ENCODE data around the gene RPS28. TPM values are rescaled to one million over a fixed set of nuclear protein-coding genes. Genes with fewer than 3 reads are reported as not detected.
"Not testable (repeated sequence)": the region's sequence is repeated elsewhere in the genome, so short reads cannot be mapped to it uniquely, and the experiment has no call there.

The RPS28 gene
- total and polyA plus RNA-seq, 2 donors, result 1,209 to 1,415 TPM

- 34% methylated on average over 8 of the region's 8 CpGs for WGBS
- H3K4me3 ChIP-seq (ENCODE audit: low read length in 2 of 2), result no peak overlapping the region
- DNase-seq (ENCODE audit: low read depth in 6 of 9, low spot score in 9 of 9), result no peak
- H3K27ac ChIP-seq (ENCODE audit: low read depth in 1 of 2, low read length in 1 of 2), result no peak overlapping the region
- peaks cover 4 to 8% of the 10 kb centered on the region in 2 donors for H3K4me1 ChIP-seq (ENCODE audit: control insufficient read depth in 2 of 2, insufficient read depth in 2 of 2, low read length in 2 of 2)
- H3K27me3 ChIP-seq (ENCODE audit: control insufficient read depth in 2 of 2, insufficient read depth in 1 of 2, low read length in 1 of 2), result peaks cover 52 to 92% of the 10 kb centered on the region in 2 donors
- H3K36me3 ChIP-seq (ENCODE audit: control insufficient read depth in 2 of 2, insufficient read depth in 2 of 2, low read length in 1 of 2), result no peaks in the 10 kb centered on the region
- peaks cover 0 to 4% of the 10 kb centered on the region in 2 donors for H3K9me3 ChIP-seq (ENCODE audit: control insufficient read depth in 2 of 2, insufficient read depth in 1 of 2, low read length in 1 of 2)
Measured at GRCh38 chr19:8336660-8337059, 15.4 kb downstream of the RPS28 start.

GRCh38 chr19:8337728-8338127 lies 16.4 kb downstream of the RPS28 start:
- no peak overlapping the region for H3K4me3 ChIP-seq (ENCODE audit: low read length in 2 of 2)
- H3K9me3 ChIP-seq (ENCODE audit: control insufficient read depth in 2 of 2, insufficient read depth in 1 of 2, low read length in 1 of 2), result peaks cover 0 to 6% of the 10 kb centered on the region in 2 donors
- H3K27me3 ChIP-seq (ENCODE audit: control insufficient read depth in 2 of 2, insufficient read depth in 1 of 2, low read length in 1 of 2), result peaks cover 60 to 93% of the 10 kb centered on the region in 2 donors
- H3K36me3 ChIP-seq (ENCODE audit: control insufficient read depth in 2 of 2, insufficient read depth in 2 of 2, low read length in 1 of 2), result no peaks in the 10 kb centered on the region
- 88% methylated on average over 7 of the region's 7 CpGs for WGBS
- no peak for DNase-seq (ENCODE audit: low read depth in 6 of 9, low spot score in 9 of 9)
- peaks cover 4 to 10% of the 10 kb centered on the region in 2 donors for H3K4me1 ChIP-seq (ENCODE audit: control insufficient read depth in 2 of 2, insufficient read depth in 2 of 2, low read length in 2 of 2)
- no peak overlapping the region for H3K27ac ChIP-seq (ENCODE audit: low read depth in 1 of 2, low read length in 1 of 2)

GRCh38 chr19:8338835-8339234 lies 17.5 kb downstream of the RPS28 start:
- Histone ChIP-seq H3K27me3 (ENCODE audit: control insufficient read depth in 2 of 2, insufficient read depth in 1 of 2, low read length in 1 of 2) (peaks cover 59 to 93% of the 10 kb centered on the region in 2 donors), H3K9me3 (ENCODE audit: control insufficient read depth in 2 of 2, insufficient read depth in 1 of 2, low read length in 1 of 2) (peaks cover 0 to 7% of the 10 kb centered on the region in 2 donors), H3K27ac (ENCODE audit: low read depth in 1 of 2, low read length in 1 of 2) (no peak overlapping the region), H3K4me3 (ENCODE audit: low read length in 2 of 2) (no peak overlapping the region), H3K36me3 (ENCODE audit: control insufficient read depth in 2 of 2, insufficient read depth in 2 of 2, low read length in 1 of 2) (no peaks in the 10 kb centered on the region), H3K4me1 (ENCODE audit: control insufficient read depth in 2 of 2, insufficient read depth in 2 of 2, low read length in 2 of 2) (peaks cover 8 to 17% of the 10 kb centered on the region in 2 donors)
- DNase-seq (ENCODE audit: low read depth in 6 of 9, low spot score in 9 of 9), result no peak
- WGBS, result 87% methylated on average over 6 of the region's 6 CpGs

- Histone ChIP-seq H3K36me3 (ENCODE audit: control insufficient read depth in 2 of 2, insufficient read depth in 2 of 2, low read length in 1 of 2) (no peaks in the 10 kb centered on the region), H3K27ac (ENCODE audit: low read depth in 1 of 2, low read length in 1 of 2) (no peak overlapping the region), H3K4me3 (ENCODE audit: low read length in 2 of 2) (no peak overlapping the region), H3K9me3 (ENCODE audit: control insufficient read depth in 2 of 2, insufficient read depth in 1 of 2, low read length in 1 of 2) (peaks cover 0 to 7% of the 10 kb centered on the region in 2 donors), H3K27me3 (ENCODE audit: control insufficient read depth in 2 of 2, insufficient read depth in 1 of 2, low read length in 1 of 2) (peaks cover 50 to 96% of the 10 kb centered on the region in 2 donors), H3K4me1 (ENCODE audit: control insufficient read depth in 2 of 2, insufficient read depth in 2 of 2, low read length in 2 of 2) (peaks cover 3 to 17% of the 10 kb centered on the region in 2 donors)
- 23% methylated on average over 15 of the region's 15 CpGs for WGBS
- DNase-seq (ENCODE audit: low read depth in 6 of 9, low spot score in 9 of 9), result no peak
Measured at GRCh38 chr19:8340341-8341096, 19.2 kb downstream of the RPS28 start.

- peaks cover 41 to 86% of the 10 kb centered on the region in 2 donors for H3K27me3 ChIP-seq (ENCODE audit: control insufficient read depth in 2 of 2, insufficient read depth in 1 of 2, low read length in 1 of 2)
- H3K4me1 ChIP-seq (ENCODE audit: control insufficient read depth in 2 of 2, insufficient read depth in 2 of 2, low read length in 2 of 2); DNase-seq (ENCODE audit: low read depth in 6 of 9, low spot score in 9 of 9); H3K27ac ChIP-seq (ENCODE audit: low read depth in 1 of 2, low read length in 1 of 2); H3K9me3 ChIP-seq (ENCODE audit: control insufficient read depth in 2 of 2, insufficient read depth in 1 of 2, low read length in 1 of 2); H3K36me3 ChIP-seq (ENCODE audit: control insufficient read depth in 2 of 2, insufficient read depth in 2 of 2, low read length in 1 of 2); H3K4me3 ChIP-seq (ENCODE audit: low read length in 2 of 2): not testable (repeated sequence)
- WGBS, result 95% methylated on average over 4 of the region's 4 CpGs
Measured at GRCh38 chr19:8341504-8341903, 20.2 kb downstream of the RPS28 start.

GRCh38 chr19:8342316-8342683 lies 21.0 kb downstream of the RPS28 start:
- peaks cover 38 to 79% of the 10 kb centered on the region in 2 donors for H3K27me3 ChIP-seq (ENCODE audit: control insufficient read depth in 2 of 2, insufficient read depth in 1 of 2, low read length in 1 of 2)
- 27% methylated on average over 14 of the region's 14 CpGs for WGBS
- peaks cover 3 to 9% of the 10 kb centered on the region in 2 donors for H3K4me1 ChIP-seq (ENCODE audit: control insufficient read depth in 2 of 2, insufficient read depth in 2 of 2, low read length in 2 of 2)

GRCh38 chr19:8342684-8343482 lies 21.6 kb downstream of the RPS28 start, which contains the start of gene KANK3:
Gene KANK3, minus strand, starts transcription at chr19:8343262. Its CDS starts 5,434 bp downstream, at chr19:8337828.
- H3K4me3 ChIP-seq (ENCODE audit: low read length in 2 of 2), result peak within 1 kb of the TSS; percentile 33 to 40
- DNase-seq (ENCODE audit: low read depth in 6 of 9, low spot score in 9 of 9), result peak in 8 of 9 donors; percentile 50 to 90 (median 69)
- H3K27me3 ChIP-seq (ENCODE audit: control insufficient read depth in 2 of 2, insufficient read depth in 1 of 2, low read length in 1 of 2), result peaks cover 38 to 73% of the 10 kb centered on the region in 2 donors
- WGBS, result 2% methylated on average over 65 of the region's 65 CpGs
- peak within 1 kb of the TSS; percentile 26 to 31 for H3K27ac ChIP-seq (ENCODE audit: low read depth in 1 of 2, low read length in 1 of 2)
- peaks cover 3 to 9% of the 10 kb centered on the region in 2 donors for H3K4me1 ChIP-seq (ENCODE audit: control insufficient read depth in 2 of 2, insufficient read depth in 2 of 2, low read length in 2 of 2)
- peaks cover 0 to 7% of the 10 kb centered on the region in 2 donors for H3K9me3 ChIP-seq (ENCODE audit: control insufficient read depth in 2 of 2, insufficient read depth in 1 of 2, low read length in 1 of 2)
- no peaks in the 10 kb centered on the region for H3K36me3 ChIP-seq (ENCODE audit: control insufficient read depth in 2 of 2, insufficient read depth in 2 of 2, low read length in 1 of 2)

More at GRCh38 chr19:8342316-8342683, 21.0 kb downstream of the RPS28 start:
- no peak for DNase-seq (ENCODE audit: low read depth in 6 of 9, low spot score in 9 of 9)
- Histone ChIP-seq H3K36me3 (ENCODE audit: control insufficient read depth in 2 of 2, insufficient read depth in 2 of 2, low read length in 1 of 2) (no peaks in the 10 kb centered on the region), H3K9me3 (ENCODE audit: control insufficient read depth in 2 of 2, insufficient read depth in 1 of 2, low read length in 1 of 2) (peaks cover 0 to 7% of the 10 kb centered on the region in 2 donors), H3K27ac (ENCODE audit: low read depth in 1 of 2, low read length in 1 of 2) (no peak overlapping the region), H3K4me3 (ENCODE audit: low read length in 2 of 2) (no peak overlapping the region)

- Histone ChIP-seq H3K27ac (ENCODE audit: low read depth in 1 of 2, low read length in 1 of 2) (no peak overlapping the region), H3K27me3 (ENCODE audit: control insufficient read depth in 2 of 2, insufficient read depth in 1 of 2, low read length in 1 of 2) (peaks cover 38 to 67% of the 10 kb centered on the region in 2 donors), H3K9me3 (ENCODE audit: control insufficient read depth in 2 of 2, insufficient read depth in 1 of 2, low read length in 1 of 2) (peaks cover 0 to 7% of the 10 kb centered on the region in 2 donors), H3K36me3 (ENCODE audit: control insufficient read depth in 2 of 2, insufficient read depth in 2 of 2, low read length in 1 of 2) (no peaks in the 10 kb centered on the region), H3K4me3 (ENCODE audit: low read length in 2 of 2) (peak overlapping the region in 1 of 2 donors; percentile 40), H3K4me1 (ENCODE audit: control insufficient read depth in 2 of 2, insufficient read depth in 2 of 2, low read length in 2 of 2) (peaks cover 3 to 9% of the 10 kb centered on the region in 2 donors)
- WGBS, result 50% methylated on average over 11 of the region's 11 CpGs
- DNase-seq (ENCODE audit: low read depth in 6 of 9, low spot score in 9 of 9), result no peak
Measured at GRCh38 chr19:8343483-8343844, 22.2 kb downstream of the RPS28 start.

Data from thymus (tissue), 11 donors.